ENCODE results near the gene ABHD16A.

ABHD16A gene

GRCh38 chr6:31687860-31688693 is 15.0 kb downstream of the ABHD16A start:
- no peak for DNase-seq

- no peak for DNase-seq
Observed at GRCh38 chr6:31687321-31687720, 15.8 kb downstream of the ABHD16A start.

- no peak for DNase-seq
Observed at GRCh38 chr6:31686483-31686882, 16.6 kb downstream of the ABHD16A start.

GRCh38 chr6:31683591-31683990 is 19.5 kb downstream of the ABHD16A start:
- DNase-seq: no peak

- no peak for DNase-seq
Observed at GRCh38 chr6:31681135-31681671, 21.9 kb downstream of the ABHD16A start.

- no peak for DNase-seq
Observed at GRCh38 chr6:31680226-31681134, 22.6 kb downstream of the ABHD16A start, which contains the start of gene LY6G5C. LY6G5C (minus strand) TSS chr6:31681067; CDS start chr6:31680373, 694 bp downstream.

- no peak for DNase-seq
Observed at GRCh38 chr6:31677955-31678354, 25.2 kb downstream of the ABHD16A start.

- no peak for DNase-seq
Observed at GRCh38 chr6:31676904-31677303, 26.2 kb downstream of the ABHD16A start.

- no peak for DNase-seq
Observed at GRCh38 chr6:31676322-31676903, 26.7 kb downstream of the ABHD16A start.

GRCh38 chr6:31669676-31670075 is 33.4 kb downstream of the ABHD16A start, which contains the start of gene LY6G5B:
LY6G5B (plus strand) TSS chr6:31669976; CDS start chr6:31670951, 975 bp downstream.
- no peak for DNase-seq

GRCh38 chr6:31666337-31666965 is 36.7 kb downstream of the ABHD16A start:
- no peak for DNase-seq

- DNase-seq: peak; percentile 98
Observed at GRCh38 chr6:31665501-31666336, 37.4 kb downstream of the ABHD16A start, which contains the start of gene CSNK2B. CSNK2B (plus strand) TSS chr6:31666080; CDS start chr6:31666832, 752 bp downstream.

- DNase-seq: peak; percentile 91
Observed at GRCh38 chr6:31664790-31665500, 38.2 kb downstream of the ABHD16A start, which contains the start of gene GPANK1. GPANK1 (minus strand) TSS chr6:31664997; CDS start chr6:31664478, 519 bp downstream.

GRCh38 chr6:31663961-31664789 is 38.9 kb downstream of the ABHD16A start:
- DNase-seq: peak; percentile 50

- no peak for DNase-seq
Observed at GRCh38 chr6:31663126-31663960, 39.8 kb downstream of the ABHD16A start.

GRCh38 chr6:31662124-31662723 is 40.9 kb downstream of the ABHD16A start:
- DNase-seq: no peak

GRCh38 chr6:31661262-31662123 is 41.6 kb downstream of the ABHD16A start:
- DNase-seq: no peak
